AG09309 (cell line): ENCODE measurements around the gene PSKH1.
"Not testable (repeated sequence)": the region's sequence is repeated elsewhere in the genome, so short reads cannot be mapped to it uniquely, and the experiment has no call there.

ENCODE experiments used
- DNase-seq: peaks from one replicate; pipeline ENCODE4 v3.0.0-alpha.2; 2010; ENCODE audit warnings: low read depth
- H3K4me3 ChIP-seq: 2 replicates; pipeline ENCODE4 v1.5.1; 2011; ENCODE audit warnings: mild to moderate bottlenecking, low read depth, low read length, moderate library complexity; ENCODE audit not compliant: control insufficient read depth
- CTCF ChIP-seq: IDR thresholded peaks from 2 replicates; pipeline ENCODE4 v1.5.1; 2011; ENCODE audit warnings: mild to moderate bottlenecking, low read depth, low read length, inconsistent platforms; ENCODE audit not compliant: insufficient read depth, control insufficient read depth; ENCODE audit errors: missing control alignments

PSKH1 gene

GRCh38 chr16:67858500-67858899 is 34.6 kb upstream of the PSKH1 start:
- TF ChIP-seq CTCF = no peak
- no peak overlapping the region for H3K4me3 ChIP-seq
- no peak for DNase-seq

- no peak for TF ChIP-seq CTCF
- DNase-seq = no peak
- H3K4me3 ChIP-seq = no peak overlapping the region
These were observed 32.3 kb upstream of the PSKH1 start for GRCh38 chr16:67860589-67861398.

- H3K4me3 ChIP-seq = no peak overlapping the region
- TF ChIP-seq CTCF = no peak
- DNase-seq = no peak
These were observed 31.2 kb upstream of the PSKH1 start for GRCh38 chr16:67861877-67862276.

- H3K4me3 ChIP-seq = no peak overlapping the region
- TF ChIP-seq CTCF = no peak
- no peak for DNase-seq
These were observed 30.2 kb upstream of the PSKH1 start for GRCh38 chr16:67862623-67863583.

GRCh38 chr16:67864044-67864443 is 29.0 kb upstream of the PSKH1 start:
- H3K4me3 ChIP-seq, DNase-seq: not testable (repeated sequence)

- no peak for TF ChIP-seq CTCF
- no peak overlapping the region for H3K4me3 ChIP-seq
- DNase-seq = no peak
These were observed 28.5 kb upstream of the PSKH1 start for GRCh38 chr16:67864594-67864993.

- TF ChIP-seq CTCF = peak; percentile 59
- H3K4me3 ChIP-seq = no peak overlapping the region
- no peak for DNase-seq
These were observed 27.7 kb upstream of the PSKH1 start for GRCh38 chr16:67865318-67865717.
